ENCODE measurements around the gene ITGB3.

- TF ChIP-seq CTCF (IDR thresholded peaks at IDR 0.05; ENCODE audit: insufficient read depth, low read length, poor library complexity, severe bottlenecking): no peak
- no peak for TF ChIP-seq EZH2phosphoT487 (conservative IDR thresholded peaks at IDR 0.05; ENCODE audit: low read length)
Observed at GRCh38 chr17:47272491-47272890, 18.9 kb downstream of the ITGB3 start.

Data from SU-DHL-6 (cell line).